Measurements from ENCODE around the gene ZBTB39. TPM values are rescaled to one million over a fixed set of nuclear protein-coding genes. Genes with fewer than 3 reads are reported as not detected.

Gene ZBTB39
- total and polyA plus RNA-seq, 2 of the 8 experiments (the other 6 are each of a cell fraction or from before 2014, with no cell fraction given) = 19.3 to 25.0 TPM

DNA sequence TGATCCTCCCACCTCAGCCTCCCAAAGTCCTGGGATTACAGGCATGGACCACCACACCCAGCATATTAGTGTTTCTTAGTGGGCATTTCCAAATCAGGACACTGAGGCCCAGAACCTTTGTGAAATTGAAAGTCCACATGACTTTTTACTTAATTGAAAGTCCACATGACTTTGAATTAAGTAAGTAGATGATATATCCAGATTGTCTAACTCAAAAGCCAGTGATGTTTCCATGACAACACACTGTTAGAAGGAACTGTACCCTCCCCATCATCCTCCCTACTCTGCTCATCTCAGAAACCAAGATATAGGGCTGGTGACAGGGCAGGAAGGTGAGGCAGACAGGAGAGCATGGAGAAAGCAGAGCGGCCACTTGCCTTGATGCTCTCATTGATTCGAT lies 36.3 kb upstream of the ZBTB39 start:
- H2BK20ac ChIP-seq (ENCODE audit: low read length) = no peak overlapping the region
- H3K14ac ChIP-seq (ENCODE audit: insufficient read length) = no peak overlapping the region
- no peak overlapping the region for H3K4ac ChIP-seq (replicated peaks; ENCODE audit: insufficient read length, low read depth, low read length)
- H3K23me2 ChIP-seq (ENCODE audit: low read depth, low read length) = no peaks in the 10 kb centered on the region
- no peaks in the 10 kb centered on the region for H3K79me1 ChIP-seq (ENCODE audit: low read depth, low read length)
- FAIRE-seq = no peak
- no peak overlapping the region for H2BK12ac ChIP-seq (ENCODE audit: low read depth, low read length)
- H2BK120ac ChIP-seq (replicated peaks; ENCODE audit: low read depth, low read length) = no peak overlapping the region
- no peaks in the 10 kb centered on the region for H3K36me3 ChIP-seq (ENCODE audit: control insufficient read depth in 2 of 4, insufficient read depth in 4 of 4, low read length in 3 of 4)
- H4K20me1 ChIP-seq (replicated peaks in 1 of 2; ENCODE audit: control insufficient read depth in 1 of 2, insufficient read depth in 2 of 2, low read length in 2 of 2) = no peaks in the 10 kb centered on the region
- CTCF ChIA-PET (ENCODE audit: partially characterized antibody) = interaction anchor here (1.3 to 4.8 kb wide), 7 partner anchors 11 to 69 kb away, joined by 4 to 25 read pairs (median 7); partner anchors contain the start of gene STAT6
- H4K91ac ChIP-seq (replicated peaks; ENCODE audit: insufficient read length, low read length) = no peak overlapping the region
- no peaks in the 10 kb centered on the region for H3K9me3 ChIP-seq (ENCODE audit: insufficient read depth in 2 of 2, low read depth in 1 of 2, low read length in 1 of 2)
- no peak overlapping the region for H3K18ac ChIP-seq (ENCODE audit: extremely low read depth, low read length)
- H3K27me3 ChIP-seq (replicated peaks in 1 of 4; ENCODE audit: control insufficient read depth in 3 of 4, extremely low read depth in 1 of 4, insufficient read depth in 3 of 4, low read length in 3 of 4) = no peaks in the 10 kb centered on the region; a peak in 1 of 7 replicates
- no peak for DNase-seq (ENCODE audit: low read depth in 1 of 2, low spot score in 2 of 2)
- H2BK5ac ChIP-seq (ENCODE audit: low read depth, low read length) = no peak overlapping the region
- no peak overlapping the region for H3K4me3 ChIP-seq (ENCODE audit: extremely low read depth in 1 of 4, insufficient read depth in 2 of 4, low read depth in 3 of 4, low read length in 4 of 4)
- H3K23ac ChIP-seq (ENCODE audit: insufficient read length) = no peak overlapping the region
- no peak overlapping the region for H4K8ac ChIP-seq (ENCODE audit: extremely low read depth, insufficient read depth, low read length)
- H2BK15ac ChIP-seq (ENCODE audit: low read length) = no peak overlapping the region
- H2AK5ac ChIP-seq (ENCODE audit: low read depth, low read length) = no peak overlapping the region
- no peak overlapping the region for H4K5ac ChIP-seq (ENCODE audit: insufficient read length, low read depth, low read length)
- H3K4me1 ChIP-seq (replicated peaks in 1 of 4; ENCODE audit: control insufficient read depth in 3 of 4, insufficient read depth in 4 of 4, low read length in 3 of 4) = no peaks in the 10 kb centered on the region
- H3K27ac ChIP-seq (ENCODE audit: low read depth, low read length) = no peak overlapping the region
- H3K4me2 ChIP-seq (ENCODE audit: insufficient read depth in 1 of 2, low read depth in 2 of 2, low read length in 2 of 2) = no peak overlapping the region
- H3K9ac ChIP-seq (replicated peaks in 1 of 4; ENCODE audit: extremely low read depth in 1 of 4, low read depth in 3 of 4, low read length in 3 of 4) = no peak overlapping the region
- TF ChIP-seq GABPA (IDR thresholded peaks at IDR 0.05; ENCODE audit: borderline replicate concordance, insufficient read depth, low read length) = no peak
- no peak for TF ChIP-seq CTBP2 (IDR thresholded peaks at IDR 0.05; ENCODE audit: borderline replicate concordance, insufficient read depth, insufficient read length, low read length)
- TF ChIP-seq SIRT6 (IDR thresholded peaks at IDR 0.05; ENCODE audit: low read length) = no peak
- TF ChIP-seq RBBP5 (IDR thresholded peaks at IDR 0.05; ENCODE audit: borderline replicate concordance, low read depth, low read length) = no peak
- no peak for TF ChIP-seq TAF1 (IDR thresholded peaks at IDR 0.05; ENCODE audit: low read depth, low read length)
- TF ChIP-seq RFX5 (IDR thresholded peaks at IDR 0.05; ENCODE audit: borderline replicate concordance, low read depth, low read length) = no peak
- no peak overlapping the region for H2AFZ ChIP-seq (ENCODE audit: low read length)
- no peak overlapping the region for H3K56ac ChIP-seq (replicated peaks; ENCODE audit: insufficient read length, low read depth, low read length)
- 97% methylated on average over 2 of the region's 2 CpGs; no CpG with 5 or more reads in 1 of the 2 experiments for WGBS, 2 experiments (ENCODE audit: extremely low coverage in 1 of 2, insufficient coverage in 1 of 2, insufficient read length in 1 of 2, insufficient replicate concordance in 2 of 2, low coverage in 1 of 2, low lambda C conversion rate in 2 of 2, missing lambda C conversion rate in 1 of 2)
- H3K79me2 ChIP-seq (ENCODE audit: control insufficient read depth in 1 of 2, insufficient read depth in 2 of 2, low read length in 2 of 2) = no peaks in the 10 kb centered on the region
- POLR2A ChIA-PET (ENCODE audit: partially characterized antibody) = interaction anchor here (0.8 to 1.3 kb wide), 2 partner anchors 8 kb away, joined by 3 to 5 read pairs; no protein-coding TSS in a partner anchor

All from H1 (cell line).